Measurements from ENCODE around the gene IL17RD. TPM values are rescaled to one million over a fixed set of nuclear protein-coding genes. Genes with fewer than 3 reads are reported as not detected.

Gene IL17RD
- total and polyA plus RNA-seq, 2 experiments from 2014 or later, result 10.7 to 104 TPM

DNA sequence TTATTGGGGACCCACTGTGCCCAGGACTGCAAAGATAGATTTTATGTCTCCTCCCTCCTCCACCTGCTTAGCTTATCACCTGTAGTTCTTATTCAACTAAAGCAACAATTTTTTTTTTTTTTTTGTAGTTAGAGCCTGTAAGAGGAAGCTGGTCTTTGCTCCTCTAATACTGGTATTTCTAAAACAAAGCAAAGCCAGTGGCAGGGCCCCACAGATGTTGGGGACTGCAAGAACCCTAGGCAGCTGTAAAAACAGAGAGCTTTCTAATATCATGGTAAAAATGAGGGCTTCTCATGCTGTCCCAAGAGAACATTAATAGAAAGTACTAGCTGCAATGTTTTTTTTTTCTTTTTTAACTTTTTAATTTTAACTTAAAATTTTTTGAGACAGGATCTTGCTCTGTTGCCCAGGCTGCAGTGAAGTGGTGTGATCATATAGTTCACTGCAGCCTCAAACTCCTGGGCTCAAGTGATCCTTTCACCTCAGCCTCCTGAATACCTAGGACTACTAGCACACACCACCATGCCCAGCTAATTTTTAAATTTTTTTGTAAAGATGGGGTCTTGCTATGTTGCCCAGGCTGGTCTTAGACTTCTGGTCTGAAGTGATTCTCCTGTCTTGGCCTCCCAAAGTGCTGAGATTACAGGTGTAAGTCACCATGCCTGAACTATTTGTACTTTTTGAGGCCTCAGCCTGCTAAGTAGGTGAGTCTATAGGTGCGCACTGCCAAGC, 77.6 kb downstream of the IL17RD start:
- no peaks in the 10 kb centered on the region for H3K4me1 ChIP-seq (ENCODE audit: insufficient read depth)
- peaks cover 11% of the 10 kb centered on the region; the same call in 1 of the 2 replicates for H4K20me1 ChIP-seq (replicated peaks; ENCODE audit: insufficient read depth)
- no peak overlapping the region for H3K27ac Mint-ChIP-seq
- peaks cover 10% of the 10 kb centered on the region; the same call in 1 of the 2 replicates for H3F3A ChIP-seq (replicated peaks; ENCODE audit: low read depth)
- H3K79me2 ChIP-seq (replicated peaks; ENCODE audit: insufficient read depth), result no peaks in the 10 kb centered on the region; the same call in none of the 2 replicates
- no peak overlapping the region for H3K4me3 Mint-ChIP-seq
- no peak overlapping the region for H3K4me2 ChIP-seq
- H3K4me1 Mint-ChIP-seq, result peaks cover 15% of the 10 kb centered on the region; the same call in 2 of the 3 replicates
- no peak overlapping the region for H3K27ac ChIP-seq (ENCODE audit: low read depth)
- H3K9me3 Mint-ChIP-seq, result no peaks in the 10 kb centered on the region
- no peak for DNase-seq (ENCODE audit: low spot score)
- ATAC-seq, result no peak
- H3K36me3 ChIP-seq (ENCODE audit: insufficient read depth), result no peaks in the 10 kb centered on the region
- H3K9me2 ChIP-seq (ENCODE audit: insufficient read depth), result no peaks in the 10 kb centered on the region
- TF ChIP-seq JUNB (IDR thresholded peaks at IDR 0.05; ENCODE audit: unreplicated experiment), result no peak
- peaks cover under 1% of the 10 kb centered on the region; the same call in 1 of the 3 replicates for H3K36me3 Mint-ChIP-seq (ENCODE audit: low read depth)
- no peaks in the 10 kb centered on the region for H3K27me3 ChIP-seq (ENCODE audit: insufficient read depth)
- no peak overlapping the region for H3K4me3 ChIP-seq
- no peaks in the 10 kb centered on the region for H3K27me3 Mint-ChIP-seq (ENCODE audit: insufficient read depth, low read depth, poor library complexity)
- no peak overlapping the region for H2AFZ ChIP-seq

DNA sequence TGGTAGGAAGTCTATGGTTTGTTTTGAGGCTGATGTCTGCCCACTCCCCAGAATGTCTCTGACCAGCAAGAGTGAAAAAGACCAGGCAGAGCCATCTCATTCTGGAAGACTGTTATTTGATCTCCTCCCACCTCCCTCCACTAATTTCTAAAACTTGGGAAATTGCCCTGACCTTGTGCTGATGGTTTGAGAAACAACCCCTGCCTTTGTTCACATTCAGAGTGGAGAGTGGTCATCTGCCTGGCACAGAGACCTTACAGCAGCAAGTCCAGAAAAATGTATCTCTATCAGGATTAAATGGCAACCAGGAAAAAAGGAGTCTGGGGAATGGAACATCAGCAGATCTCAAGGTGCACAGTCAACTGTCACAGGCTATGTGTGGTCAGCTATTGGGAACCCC, 79.0 kb downstream of the IL17RD start:
- no peak overlapping the region for H3K27ac Mint-ChIP-seq
- no peak for TF ChIP-seq CREB1 (CRISPR knock-in tag; IDR thresholded peaks at IDR 0.05; ENCODE audit: low read depth)
- TF ChIP-seq, protein P1, sequence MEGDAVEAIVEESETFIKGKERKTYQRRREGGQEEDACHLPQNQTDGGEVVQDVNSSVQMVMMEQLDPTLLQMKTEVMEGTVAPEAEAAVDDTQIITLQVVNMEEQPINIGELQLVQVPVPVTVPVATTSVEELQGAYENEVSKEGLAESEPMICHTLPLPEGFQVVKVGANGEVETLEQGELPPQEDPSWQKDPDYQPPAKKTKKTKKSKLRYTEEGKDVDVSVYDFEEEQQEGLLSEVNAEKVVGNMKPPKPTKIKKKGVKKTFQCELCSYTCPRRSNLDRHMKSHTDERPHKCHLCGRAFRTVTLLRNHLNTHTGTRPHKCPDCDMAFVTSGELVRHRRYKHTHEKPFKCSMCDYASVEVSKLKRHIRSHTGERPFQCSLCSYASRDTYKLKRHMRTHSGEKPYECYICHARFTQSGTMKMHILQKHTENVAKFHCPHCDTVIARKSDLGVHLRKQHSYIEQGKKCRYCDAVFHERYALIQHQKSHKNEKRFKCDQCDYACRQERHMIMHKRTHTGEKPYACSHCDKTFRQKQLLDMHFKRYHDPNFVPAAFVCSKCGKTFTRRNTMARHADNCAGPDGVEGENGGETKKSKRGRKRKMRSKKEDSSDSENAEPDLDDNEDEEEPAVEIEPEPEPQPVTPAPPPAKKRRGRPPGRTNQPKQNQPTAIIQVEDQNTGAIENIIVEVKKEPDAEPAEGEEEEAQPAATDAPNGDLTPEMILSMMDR (conservative IDR thresholded peaks at IDR 0.05; ENCODE audit: low read depth in 2 of 2), result no peak
- TF ChIP-seq NANOG (IDR thresholded peaks at IDR 0.05; ENCODE audit: borderline replicate concordance), result no peak
- TF ChIP-seq POLR2AphosphoS5 (IDR thresholded peaks at IDR 0.05; ENCODE audit: low read depth), result no peak
- TF ChIP-seq EZH2phosphoT487 (IDR thresholded peaks at IDR 0.05; ENCODE audit: unreplicated experiment), result no peak
- no peak for TF ChIP-seq ZNF331 (CRISPR knock-in tag; IDR thresholded peaks at IDR 0.05; ENCODE audit: low read depth)
- no peak for TF ChIP-seq ZNF114 (CRISPR knock-in tag; IDR thresholded peaks at IDR 0.05)
- no peak for TF ChIP-seq EZH2 (IDR thresholded peaks at IDR 0.05; ENCODE audit: low read depth, unreplicated experiment)
- no peak for TF ChIP-seq STAT1 (IDR thresholded peaks at IDR 0.05; ENCODE audit: unreplicated experiment)
- TF ChIP-seq, protein P2, sequence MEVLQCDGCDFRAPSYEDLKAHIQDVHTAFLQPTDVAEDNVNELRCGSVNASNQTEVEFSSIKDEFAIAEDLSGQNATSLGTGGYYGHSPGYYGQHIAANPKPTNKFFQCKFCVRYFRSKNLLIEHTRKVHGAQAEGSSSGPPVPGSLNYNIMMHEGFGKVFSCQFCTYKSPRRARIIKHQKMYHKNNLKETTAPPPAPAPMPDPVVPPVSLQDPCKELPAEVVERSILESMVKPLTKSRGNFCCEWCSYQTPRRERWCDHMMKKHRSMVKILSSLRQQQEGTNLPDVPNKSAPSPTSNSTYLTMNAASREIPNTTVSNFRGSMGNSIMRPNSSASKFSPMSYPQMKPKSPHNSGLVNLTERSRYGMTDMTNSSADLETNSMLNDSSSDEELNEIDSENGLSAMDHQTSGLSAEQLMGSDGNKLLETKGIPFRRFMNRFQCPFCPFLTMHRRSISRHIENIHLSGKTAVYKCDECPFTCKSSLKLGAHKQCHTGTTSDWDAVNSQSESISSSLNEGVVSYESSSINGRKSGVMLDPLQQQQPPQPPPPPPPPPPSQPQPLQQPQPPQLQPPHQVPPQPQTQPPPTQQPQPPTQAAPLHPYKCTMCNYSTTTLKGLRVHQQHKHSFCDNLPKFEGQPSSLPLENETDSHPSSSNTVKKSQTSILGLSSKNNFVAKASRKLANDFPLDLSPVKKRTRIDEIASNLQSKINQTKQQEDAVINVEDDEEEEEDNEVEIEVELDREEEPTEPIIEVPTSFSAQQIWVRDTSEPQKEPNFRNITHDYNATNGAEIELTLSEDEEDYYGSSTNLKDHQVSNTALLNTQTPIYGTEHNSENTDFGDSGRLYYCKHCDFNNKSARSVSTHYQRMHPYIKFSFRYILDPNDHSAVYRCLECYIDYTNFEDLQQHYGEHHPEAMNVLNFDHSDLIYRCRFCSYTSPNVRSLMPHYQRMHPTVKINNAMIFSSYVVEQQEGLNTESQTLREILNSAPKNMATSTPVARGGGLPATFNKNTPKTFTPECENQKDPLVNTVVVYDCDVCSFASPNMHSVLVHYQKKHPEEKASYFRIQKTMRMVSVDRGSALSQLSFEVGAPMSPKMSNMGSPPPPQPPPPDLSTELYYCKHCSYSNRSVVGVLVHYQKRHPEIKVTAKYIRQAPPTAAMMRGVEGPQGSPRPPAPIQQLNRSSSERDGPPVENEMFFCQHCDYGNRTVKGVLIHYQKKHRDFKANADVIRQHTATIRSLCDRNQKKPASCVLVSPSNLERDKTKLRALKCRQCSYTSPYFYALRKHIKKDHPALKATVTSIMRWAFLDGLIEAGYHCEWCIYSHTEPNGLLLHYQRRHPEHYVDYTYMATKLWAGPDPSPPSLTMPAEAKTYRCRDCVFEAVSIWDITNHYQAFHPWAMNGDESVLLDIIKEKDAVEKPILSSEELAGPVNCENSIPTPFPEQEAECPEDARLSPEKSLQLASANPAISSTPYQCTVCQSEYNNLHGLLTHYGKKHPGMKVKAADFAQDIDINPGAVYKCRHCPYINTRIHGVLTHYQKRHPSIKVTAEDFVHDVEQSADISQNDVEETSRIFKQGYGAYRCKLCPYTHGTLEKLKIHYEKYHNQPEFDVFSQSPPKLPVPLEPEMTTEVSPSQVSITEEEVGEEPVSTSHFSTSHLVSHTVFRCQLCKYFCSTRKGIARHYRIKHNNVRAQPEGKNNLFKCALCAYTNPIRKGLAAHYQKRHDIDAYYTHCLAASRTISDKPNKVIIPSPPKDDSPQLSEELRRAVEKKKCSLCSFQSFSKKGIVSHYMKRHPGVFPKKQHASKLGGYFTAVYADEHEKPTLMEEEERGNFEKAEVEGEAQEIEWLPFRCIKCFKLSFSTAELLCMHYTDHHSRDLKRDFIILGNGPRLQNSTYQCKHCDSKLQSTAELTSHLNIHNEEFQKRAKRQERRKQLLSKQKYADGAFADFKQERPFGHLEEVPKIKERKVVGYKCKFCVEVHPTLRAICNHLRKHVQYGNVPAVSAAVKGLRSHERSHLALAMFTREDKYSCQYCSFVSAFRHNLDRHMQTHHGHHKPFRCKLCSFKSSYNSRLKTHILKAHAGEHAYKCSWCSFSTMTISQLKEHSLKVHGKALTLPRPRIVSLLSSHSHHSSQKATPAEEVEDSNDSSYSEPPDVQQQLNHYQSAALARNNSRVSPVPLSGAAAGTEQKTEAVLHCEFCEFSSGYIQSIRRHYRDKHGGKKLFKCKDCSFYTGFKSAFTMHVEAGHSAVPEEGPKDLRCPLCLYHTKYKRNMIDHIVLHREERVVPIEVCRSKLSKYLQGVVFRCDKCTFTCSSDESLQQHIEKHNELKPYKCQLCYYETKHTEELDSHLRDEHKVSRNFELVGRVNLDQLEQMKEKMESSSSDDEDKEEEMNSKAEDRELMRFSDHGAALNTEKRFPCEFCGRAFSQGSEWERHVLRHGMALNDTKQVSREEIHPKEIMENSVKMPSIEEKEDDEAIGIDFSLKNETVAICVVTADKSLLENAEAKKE (CRISPR knock-in tag; IDR thresholded peaks at IDR 0.05), result no peak

More for the DNA sequence above, 79.0 kb downstream of the IL17RD start:
- Histone ChIP-seq H2AFZ (no peak overlapping the region), H3K27ac (ENCODE audit: low read depth) (no peak overlapping the region), H3K27me3 (ENCODE audit: insufficient read depth) (no peaks in the 10 kb centered on the region), H3K4me1 (ENCODE audit: insufficient read depth) (no peaks in the 10 kb centered on the region), H3K9me2 (ENCODE audit: insufficient read depth) (no peaks in the 10 kb centered on the region), H3F3A (replicated peaks; ENCODE audit: low read depth) (0 out of 2 replicates have a peak, but pooled peaks cover 7% of the 10 kb centered on the region), H4K20me1 (replicated peaks; ENCODE audit: insufficient read depth) (peaks cover 11% of the 10 kb centered on the region; the same call in 1 of the 2 replicates), H3K79me2 (replicated peaks; ENCODE audit: insufficient read depth) (no peaks in the 10 kb centered on the region; the same call in none of the 2 replicates), H3K4me3 (no peak overlapping the region), H3K36me3 (ENCODE audit: insufficient read depth) (no peaks in the 10 kb centered on the region), H3K4me2 (no peak overlapping the region)
- ATAC-seq (no peak), DNase-seq (ENCODE audit: low spot score) (no peak)
- Mint-ChIP-seq H3K9me3 (no peaks in the 10 kb centered on the region), H3K4me1 (peaks cover 15% of the 10 kb centered on the region; the same call in 2 of the 3 replicates), H3K4me3 (no peak overlapping the region), H3K27me3 (ENCODE audit: insufficient read depth, low read depth, poor library complexity) (no peaks in the 10 kb centered on the region), H3K36me3 (ENCODE audit: low read depth) (no peaks in the 10 kb centered on the region; the same call in 2 of the 3 replicates)
